Raji (cell line): Measurements from ENCODE around the gene CPT1A.

Source experiments
- POLR2A ChIP-seq: IDR thresholded peaks from 2 replicates; pipeline ENCODE4 v1.6.1; 2011; ENCODE audit warnings: low read depth, low read length, control low read depth; ENCODE audit not compliant: insufficient read depth

The CPT1A gene

GRCh38 chr11:68841718-68842426 lies at the start of gene CPT1A:
Gene CPT1A, minus strand, starts transcription at chr11:68841916. Its CDS starts 26,442 bp downstream, at chr11:68815474.
- TF ChIP-seq POLR2A = no peak

- no peak for TF ChIP-seq POLR2A
These were observed 48.9 kb upstream of the CPT1A start for GRCh38 chr11:68890490-68891231.

DNA sequence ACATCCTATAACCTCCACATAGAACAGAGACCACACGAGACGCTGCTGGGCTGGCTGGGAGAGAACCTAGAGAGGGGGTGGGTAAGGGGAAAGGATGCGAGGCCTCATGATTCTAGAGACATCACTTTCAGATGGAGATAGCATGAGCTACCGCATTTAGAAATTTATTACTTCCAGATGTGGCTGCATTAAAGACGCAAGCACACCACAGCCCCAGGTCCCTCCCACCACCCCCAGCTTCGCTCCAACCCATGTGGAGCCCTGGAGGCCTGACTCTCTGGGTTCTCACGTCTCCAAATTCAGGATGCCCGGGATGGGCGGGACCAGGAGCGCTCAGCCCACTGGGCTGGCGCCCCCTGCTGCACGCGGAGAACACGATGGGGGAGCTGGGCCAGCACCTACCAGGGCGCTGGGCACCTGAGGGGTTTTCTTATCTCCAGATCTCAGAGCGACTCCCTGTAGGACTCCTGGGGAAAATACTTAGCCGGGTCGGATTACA lies 48.3 kb upstream of the CPT1A start:
- TF ChIP-seq POLR2A = no peak

DNA sequence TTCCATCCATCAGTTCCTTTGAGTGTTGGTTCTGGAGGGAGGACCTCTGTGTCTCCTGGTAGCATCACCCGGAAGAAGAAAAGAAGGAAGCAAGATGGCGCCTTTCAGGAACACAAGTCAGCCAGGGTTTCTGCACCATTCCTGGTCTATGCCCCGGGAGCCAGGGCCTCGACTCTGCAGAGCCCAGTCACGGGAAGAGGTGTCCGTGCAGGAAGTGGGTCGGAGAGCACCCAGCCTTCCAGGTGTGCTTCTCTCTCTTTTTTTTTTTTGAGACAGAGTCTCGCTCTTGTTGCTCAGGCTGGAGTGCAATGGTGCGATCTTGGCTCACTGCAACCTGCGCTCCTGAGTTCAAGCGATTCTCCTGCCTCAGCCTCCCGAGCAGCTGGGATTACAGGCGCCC lies 40.7 kb upstream of the CPT1A start:
- no peak for TF ChIP-seq POLR2A

- TF ChIP-seq POLR2A = no peak
These were observed 39.6 kb upstream of the CPT1A start for GRCh38 chr11:68881320-68881719.

GRCh38 chr11:68880851-68881250 lies 39.1 kb upstream of the CPT1A start:
- TF ChIP-seq POLR2A = no peak

DNA sequence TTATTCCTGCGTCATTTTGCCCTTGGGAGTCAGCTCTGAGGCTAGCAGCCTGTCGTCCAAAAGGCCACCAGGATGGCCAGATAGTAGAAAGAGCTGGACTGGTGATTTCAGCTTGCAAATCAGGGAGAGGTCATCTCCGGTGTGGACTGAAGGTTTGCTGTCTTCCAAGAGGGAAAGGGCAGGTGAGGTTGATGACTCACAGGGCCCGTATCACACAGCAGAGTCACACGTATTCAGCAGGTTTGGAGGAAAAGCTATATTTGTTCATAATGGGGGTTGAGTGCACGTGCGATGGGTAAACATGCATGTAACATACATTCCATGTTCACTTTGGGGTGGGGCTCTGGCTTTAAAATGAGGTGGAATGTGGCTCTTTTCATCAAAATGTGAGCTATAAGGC lies 36.3 kb upstream of the CPT1A start:
- TF ChIP-seq POLR2A = no peak

DNA sequence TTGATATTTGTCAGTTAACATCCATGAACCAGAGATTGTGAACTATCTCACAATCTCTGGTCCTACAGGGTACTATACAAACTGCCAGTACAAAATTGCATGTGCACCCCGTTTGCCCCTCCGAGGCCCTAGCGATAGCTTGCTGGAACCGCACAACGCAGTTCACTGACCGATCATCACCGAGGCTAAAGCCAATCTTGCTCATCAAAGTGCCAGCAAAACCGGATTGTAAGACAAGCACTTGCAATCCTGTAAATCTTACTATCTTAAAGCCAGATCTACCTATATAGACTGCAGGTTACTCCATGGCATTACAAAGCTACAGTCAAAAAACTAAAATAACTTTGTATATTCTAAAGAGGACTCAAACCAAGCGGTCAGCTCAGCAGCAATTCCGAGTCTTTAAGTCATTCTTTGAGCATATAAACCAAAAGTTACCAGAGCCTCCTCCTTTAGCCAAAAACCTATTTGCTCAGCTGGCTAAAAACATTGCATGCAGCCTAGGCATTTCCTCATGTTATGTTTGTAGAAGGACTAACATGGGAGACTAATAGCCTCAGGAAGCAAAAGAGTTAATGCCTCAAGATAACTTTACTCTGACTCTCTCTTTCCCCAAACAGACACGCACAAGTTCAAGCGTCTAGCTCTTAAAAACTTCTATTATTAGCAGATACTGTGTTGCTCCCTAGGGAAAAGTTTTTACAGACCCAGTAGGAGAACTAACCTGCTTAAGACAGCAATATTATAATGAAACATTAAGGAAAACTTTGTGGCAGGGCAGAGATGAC lies 30.7 kb upstream of the CPT1A start:
- TF ChIP-seq POLR2A = no peak

DNA sequence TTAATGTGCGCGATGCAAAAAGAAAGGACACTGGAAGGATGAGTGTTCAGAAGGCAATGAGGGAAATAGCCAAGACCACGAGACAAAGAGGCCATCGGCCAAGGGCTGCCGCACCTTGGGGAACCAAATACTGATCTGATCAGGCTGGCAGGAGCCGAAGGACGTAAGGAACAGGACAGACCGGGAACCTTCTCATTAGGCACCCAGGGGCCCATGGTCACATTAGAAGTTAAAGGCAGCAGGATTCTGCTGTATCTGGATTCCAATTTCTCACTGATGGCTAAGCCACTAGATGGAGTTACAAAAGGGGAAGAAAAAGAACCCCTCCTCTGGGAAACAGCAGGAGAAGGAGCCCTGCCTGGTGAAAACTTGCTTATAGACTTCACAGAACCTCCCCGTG lies 28.8 kb upstream of the CPT1A start:
- no peak for TF ChIP-seq POLR2A

DNA sequence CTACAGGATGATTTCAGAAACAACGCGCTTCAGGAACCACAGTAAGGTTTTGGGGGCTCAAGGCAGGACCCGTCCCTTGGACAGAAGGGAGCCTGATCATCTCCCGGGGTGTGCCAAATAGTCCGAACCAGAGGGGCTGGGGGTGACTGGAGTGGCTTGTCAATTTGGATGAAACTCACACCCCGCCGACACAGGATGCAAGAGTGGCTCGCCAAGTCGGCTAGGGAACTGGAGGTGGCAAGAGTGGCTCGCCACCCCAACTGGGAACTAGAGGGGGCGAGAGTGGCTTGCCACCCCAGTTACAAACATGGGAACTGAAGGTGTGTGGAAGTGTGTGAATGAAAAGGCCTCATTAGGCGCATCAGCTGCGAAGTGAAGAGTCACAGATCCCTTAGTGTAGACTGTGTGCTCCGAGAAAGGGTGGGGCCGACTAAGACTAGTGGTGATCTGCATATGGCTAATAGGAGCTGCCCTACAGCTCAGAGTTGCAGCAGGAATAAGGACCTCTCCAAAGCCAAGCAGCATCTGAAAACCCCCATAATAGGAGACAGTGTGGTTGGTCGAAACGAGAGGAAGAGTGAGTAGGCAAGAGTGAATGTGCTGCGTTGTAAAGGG lies 26.6 kb upstream of the CPT1A start:
- no peak for TF ChIP-seq POLR2A

DNA sequence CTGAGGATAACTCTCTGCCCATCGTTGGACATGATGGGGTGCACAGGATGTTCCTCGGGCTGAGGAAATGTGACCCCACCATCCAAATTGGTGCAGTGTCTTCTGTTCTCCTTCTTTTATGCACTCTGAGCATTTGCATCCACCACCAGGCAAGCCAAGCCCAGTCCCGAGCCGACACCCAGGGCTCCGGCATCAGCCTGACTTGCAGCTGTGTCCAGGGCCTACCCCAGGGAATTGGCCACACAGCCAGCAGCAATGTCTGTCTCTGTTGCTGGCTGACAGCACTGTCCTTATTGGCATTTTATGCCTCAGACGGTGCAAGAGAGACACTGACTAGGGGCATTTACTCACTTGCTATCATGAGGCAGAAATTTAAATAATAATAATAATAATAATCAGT lies 25.4 kb upstream of the CPT1A start:
- TF ChIP-seq POLR2A = no peak

DNA sequence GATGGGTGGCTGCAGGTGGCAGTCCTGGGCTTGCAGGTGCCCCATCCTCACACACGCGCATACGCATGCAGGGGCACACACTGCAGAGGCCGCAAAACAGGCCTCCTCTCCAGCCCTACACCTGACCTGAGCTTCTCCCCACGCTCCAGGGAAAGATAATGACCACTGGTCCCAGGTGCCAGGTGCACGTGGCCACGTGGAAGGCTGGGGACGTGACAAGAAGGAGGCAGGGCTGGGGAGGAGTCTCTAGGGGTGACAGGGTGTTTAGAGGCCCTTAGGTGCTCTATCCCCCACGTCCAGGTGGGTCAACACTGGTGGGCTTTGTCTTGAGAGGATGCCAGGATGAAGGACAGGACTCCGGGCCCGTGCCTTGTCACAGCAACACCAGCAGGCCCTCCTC lies 23.5 kb upstream of the CPT1A start:
- TF ChIP-seq POLR2A = no peak

DNA sequence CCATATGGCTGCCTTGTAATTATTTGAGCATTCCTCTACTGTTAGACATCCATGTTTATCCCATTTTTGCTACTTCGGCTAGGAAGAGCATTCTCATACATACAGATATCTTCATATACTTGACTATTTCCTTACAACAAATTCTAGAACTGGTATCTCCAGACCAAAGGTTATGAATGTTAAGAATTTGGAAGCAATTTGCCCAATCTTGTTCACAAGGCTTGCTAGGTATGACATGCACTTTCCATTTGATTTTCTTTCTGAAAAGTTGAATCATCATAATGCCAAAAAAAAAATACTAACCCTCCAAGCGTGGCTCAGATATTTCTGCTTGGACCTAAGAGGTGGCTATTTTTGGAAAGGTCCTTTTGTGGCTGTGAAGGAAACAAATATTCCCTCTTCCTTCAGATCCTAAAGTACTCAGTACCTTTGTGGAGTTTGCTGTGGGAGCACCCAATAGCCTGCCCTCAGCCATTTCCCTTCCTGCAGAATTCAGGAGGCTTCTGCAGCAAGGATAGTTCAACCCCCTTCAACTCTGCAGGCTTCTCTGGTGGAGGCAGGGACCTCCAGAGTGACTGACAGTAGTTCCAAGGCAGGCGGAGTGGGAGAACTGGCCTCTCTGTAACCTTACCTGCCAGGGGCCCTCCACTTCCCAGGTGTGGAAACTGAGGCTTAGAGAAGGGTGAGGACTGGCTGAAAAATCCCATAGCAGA lies 22.0 kb upstream of the CPT1A start:
- no peak for TF ChIP-seq POLR2A

- no peak for TF ChIP-seq POLR2A
These were observed 20.7 kb upstream of the CPT1A start for GRCh38 chr11:68862421-68862820.

- TF ChIP-seq POLR2A = no peak
These were observed 17.4 kb upstream of the CPT1A start for GRCh38 chr11:68859123-68859522.

DNA sequence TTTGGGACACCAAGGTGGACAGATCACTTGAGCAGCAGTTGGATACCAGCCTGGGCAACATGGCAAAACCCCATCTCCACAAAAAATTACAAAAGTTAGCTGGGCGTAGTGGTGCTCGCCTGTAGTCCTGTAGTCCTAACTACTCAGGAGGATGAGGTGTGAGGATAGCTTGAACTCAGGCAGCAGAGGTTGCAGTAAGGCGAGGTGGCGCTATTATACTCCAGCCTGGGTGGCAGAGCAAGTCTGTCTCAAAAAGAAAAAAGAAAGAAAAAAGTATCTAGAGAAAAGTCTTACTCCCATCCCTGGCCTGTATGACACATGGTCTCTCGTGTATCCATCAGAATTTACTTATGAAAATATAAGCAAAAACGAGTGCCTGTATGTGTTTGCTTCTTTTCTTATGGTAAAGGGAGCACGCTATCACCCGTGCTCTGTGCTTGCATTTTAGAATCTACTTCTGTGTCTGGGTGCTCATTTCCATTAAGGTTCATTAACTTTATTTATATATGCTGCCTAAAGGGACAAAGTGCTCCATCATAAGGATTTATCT lies 15.4 kb upstream of the CPT1A start:
- TF ChIP-seq POLR2A = no peak
